ENCODE data around the gene TTC39C. TPM values are rescaled to one million over a fixed set of nuclear protein-coding genes. Genes with fewer than 3 reads are reported as not detected.

TTC39C gene
- polyA plus RNA-seq, 3 donors = 4.3 to 29.5 (median 8.3) TPM

DNA sequence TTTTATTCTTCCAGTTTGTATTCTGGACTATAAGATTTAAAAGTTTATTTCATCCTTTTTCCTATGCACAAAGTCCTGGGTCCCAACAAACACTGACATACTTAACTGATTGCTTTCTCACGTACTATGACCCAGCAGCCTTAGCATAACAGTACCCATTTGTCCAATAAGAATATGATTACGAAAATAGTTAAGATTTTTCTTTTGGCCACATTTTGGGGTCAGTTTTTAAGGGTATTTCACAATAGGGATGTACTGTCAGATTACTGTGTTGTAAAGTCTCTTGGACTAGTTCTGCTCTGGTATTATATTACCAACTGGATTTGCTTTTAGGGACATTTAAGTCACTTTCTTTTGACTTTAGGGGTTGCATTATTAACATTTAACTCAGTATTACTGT lies 46.1 kb downstream of the TTC39C start:
- H3K27me3 ChIP-seq (ENCODE audit: control insufficient read depth in 2 of 2, insufficient read depth in 2 of 2, low read length in 2 of 2) = no peaks in the 10 kb centered on the region
- no peak overlapping the region for H3K4me3 ChIP-seq (replicated peaks in 1 of 3; ENCODE audit: low read depth in 2 of 3, low read length in 3 of 3)
- peaks cover 39% of the 10 kb centered on the region for H3K4me1 Mint-ChIP-seq
- peaks cover 0 to 8% of the 10 kb centered on the region in 2 donors for H3K36me3 ChIP-seq (replicated peaks in 1 of 2; ENCODE audit: control insufficient read depth in 1 of 2, insufficient read depth in 2 of 2, low read length in 2 of 2)
- H3K27me3 Mint-ChIP-seq (ENCODE audit: low read depth in 3 of 3) = no peaks in the 10 kb centered on the region
- H2AFZ ChIP-seq (ENCODE audit: insufficient read depth, low read depth, low read length, poor library complexity, severe bottlenecking) = no peak overlapping the region
- TF ChIP-seq, protein P1, sequence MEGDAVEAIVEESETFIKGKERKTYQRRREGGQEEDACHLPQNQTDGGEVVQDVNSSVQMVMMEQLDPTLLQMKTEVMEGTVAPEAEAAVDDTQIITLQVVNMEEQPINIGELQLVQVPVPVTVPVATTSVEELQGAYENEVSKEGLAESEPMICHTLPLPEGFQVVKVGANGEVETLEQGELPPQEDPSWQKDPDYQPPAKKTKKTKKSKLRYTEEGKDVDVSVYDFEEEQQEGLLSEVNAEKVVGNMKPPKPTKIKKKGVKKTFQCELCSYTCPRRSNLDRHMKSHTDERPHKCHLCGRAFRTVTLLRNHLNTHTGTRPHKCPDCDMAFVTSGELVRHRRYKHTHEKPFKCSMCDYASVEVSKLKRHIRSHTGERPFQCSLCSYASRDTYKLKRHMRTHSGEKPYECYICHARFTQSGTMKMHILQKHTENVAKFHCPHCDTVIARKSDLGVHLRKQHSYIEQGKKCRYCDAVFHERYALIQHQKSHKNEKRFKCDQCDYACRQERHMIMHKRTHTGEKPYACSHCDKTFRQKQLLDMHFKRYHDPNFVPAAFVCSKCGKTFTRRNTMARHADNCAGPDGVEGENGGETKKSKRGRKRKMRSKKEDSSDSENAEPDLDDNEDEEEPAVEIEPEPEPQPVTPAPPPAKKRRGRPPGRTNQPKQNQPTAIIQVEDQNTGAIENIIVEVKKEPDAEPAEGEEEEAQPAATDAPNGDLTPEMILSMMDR (IDR thresholded peaks at IDR 0.05) = no peak
- peaks cover 17 to 34% of the 10 kb centered on the region in 2 donors for H3K4me1 ChIP-seq (ENCODE audit: control insufficient read depth in 1 of 2, insufficient read depth in 2 of 2, low read length in 2 of 2)
- no peaks in the 10 kb centered on the region for H3K9me3 ChIP-seq (replicated peaks in 1 of 2; ENCODE audit: control insufficient read depth in 1 of 2, insufficient read depth in 1 of 2, low read length in 2 of 2)
- intact Hi-C loops (cut with micrococcal nuclease) = no loop called here
- no peak overlapping the region for H3K4me3 Mint-ChIP-seq
- H3K9ac ChIP-seq (ENCODE audit: insufficient read depth, low read length, poor library complexity, severe bottlenecking) = no peak overlapping the region
- DNase-seq = no peak
- H3K4me2 ChIP-seq (replicated peaks; ENCODE audit: extremely low read depth, low read length, poor library complexity, severe bottlenecking) = no peak overlapping the region
- WGBS (ENCODE audit: insufficient coverage) = no CpG with 5 or more reads among the region's 2 CpGs
- H3K9me3 Mint-ChIP-seq = peaks cover 0 to 4% (median 0%) of the 10 kb centered on the region in 7 donors
- H3K27ac Mint-ChIP-seq = no peak overlapping the region
- H3K27ac ChIP-seq (ENCODE audit: low read depth in 1 of 2, low read length in 2 of 2) = peak overlapping the region in 1 of 2 donors; percentile 16
- H3K36me3 Mint-ChIP-seq = peaks cover 7 to 10% of the 10 kb centered on the region in 2 donors
- peaks cover 100% of the 10 kb centered on the region for H3K79me2 ChIP-seq (ENCODE audit: insufficient read depth, low read length)
- H4K20me1 ChIP-seq (ENCODE audit: insufficient read depth, low read length) = peaks cover 63% of the 10 kb centered on the region

DNA sequence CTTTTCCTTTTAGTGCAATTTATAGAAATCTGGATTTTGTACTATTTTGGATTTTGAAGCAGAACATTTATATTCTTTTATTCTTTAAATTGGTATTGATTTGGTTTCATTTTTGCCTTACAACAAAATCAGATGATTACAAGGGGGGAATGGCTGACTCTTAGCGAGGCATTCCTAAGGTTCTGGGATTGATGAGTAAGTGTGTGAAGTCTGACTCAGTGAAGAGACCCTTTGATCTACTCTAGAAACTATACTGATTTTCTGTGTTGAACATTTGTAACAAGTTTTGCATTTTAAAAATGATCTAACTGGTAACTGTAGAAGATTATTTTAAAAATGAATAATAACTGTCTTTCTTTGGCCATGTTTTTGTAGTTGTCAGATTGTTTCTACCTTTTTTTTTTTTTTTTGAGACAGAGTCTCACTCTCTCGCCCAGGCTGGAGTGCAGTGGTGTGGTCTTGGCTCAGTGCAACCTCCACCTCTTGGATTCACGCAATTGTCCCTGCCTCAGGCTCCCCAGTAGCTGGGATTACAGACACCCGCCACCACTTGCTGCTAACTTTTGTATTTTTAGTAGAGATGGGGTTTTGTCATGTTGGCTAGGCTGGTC lies 48.7 kb downstream of the TTC39C start:
- Mint-ChIP-seq H3K27me3 (ENCODE audit: low read depth in 3 of 3) (no peaks in the 10 kb centered on the region), H3K27ac (peak overlapping the region in 1 of 7 donors; percentile 14), H3K4me3 (no peak overlapping the region), H3K36me3 (peaks cover 21 to 22% of the 10 kb centered on the region in 2 donors), H3K4me1 (peaks cover 48% of the 10 kb centered on the region), H3K9me3 (no peaks in the 10 kb centered on the region)
- no peaks in the 10 kb centered on the region for H3K27me3 ChIP-seq (ENCODE audit: control insufficient read depth in 2 of 2, insufficient read depth in 2 of 2, low read length in 2 of 2)
- H3K36me3 ChIP-seq (replicated peaks in 1 of 2; ENCODE audit: control insufficient read depth in 1 of 2, insufficient read depth in 2 of 2, low read length in 2 of 2) = peaks cover 15 to 25% of the 10 kb centered on the region in 2 donors
- H2AFZ ChIP-seq (ENCODE audit: insufficient read depth, low read depth, low read length, poor library complexity, severe bottlenecking) = no peak overlapping the region
- H3K4me3 ChIP-seq (replicated peaks in 1 of 3; ENCODE audit: low read depth in 2 of 3, low read length in 3 of 3) = no peak overlapping the region
- DNase-seq = no peak
- H3K9ac ChIP-seq (ENCODE audit: insufficient read depth, low read length, poor library complexity, severe bottlenecking) = no peak overlapping the region
- TF ChIP-seq, protein P1 (IDR thresholded peaks at IDR 0.05) = no peak
- peaks cover 56% of the 10 kb centered on the region for H4K20me1 ChIP-seq (ENCODE audit: insufficient read depth, low read length)
- WGBS (ENCODE audit: insufficient coverage) = no CpG with 5 or more reads among the region's 4 CpGs
- peak overlapping the region in 1 of 2 donors; percentile 11 for H3K27ac ChIP-seq (ENCODE audit: low read depth in 1 of 2, low read length in 2 of 2)
- intact Hi-C loops (cut with micrococcal nuclease) = no loop called here
- peaks cover 23 to 41% of the 10 kb centered on the region in 2 donors for H3K4me1 ChIP-seq (ENCODE audit: control insufficient read depth in 1 of 2, insufficient read depth in 2 of 2, low read length in 2 of 2)
- H3K79me2 ChIP-seq (ENCODE audit: insufficient read depth, low read length) = peaks cover 93% of the 10 kb centered on the region
- no peaks in the 10 kb centered on the region for H3K9me3 ChIP-seq (replicated peaks in 1 of 2; ENCODE audit: control insufficient read depth in 1 of 2, insufficient read depth in 1 of 2, low read length in 2 of 2)
- no peak overlapping the region for H3K4me2 ChIP-seq (replicated peaks; ENCODE audit: extremely low read depth, low read length, poor library complexity, severe bottlenecking)

Data from CD14-positive monocyte (primary cell).